A549 (cell line): ENCODE measurements around the gene CHID1. TPM values are rescaled to one million over a fixed set of nuclear protein-coding genes. Genes with fewer than 3 reads are reported as not detected.

Experiments used
- ATAC-seq, 2 experiments: fragments of 200-7000 bp in 1 of 2; fragments of >200 bp in 1 of 2; cut with Nextera tagmentation in 1 of 2; cut with Tn5 transposase in 1 of 2; 3 replicates each; pipeline versions ENCODE4 v1.8.0 to v1.9.1; 2018 to 2020; ENCODE audit warnings: mild to moderate bottlenecking in 1 of 2, moderate library complexity in 1 of 2
- CTCF ChIA-PET: fragments of 300-600 bp; sonication (Branson Sonifier 250); formaldehyde crosslinking; extraction: SDS; loops from one replicate; lab custom pipeline; 2021; ENCODE audit warnings: antibody characterized with exemption, inconsistent platforms; lab: Yijun Ruan, JAX
- POLR2A ChIA-PET: fragments of 350-600 bp; formaldehyde crosslinking; extraction: SDS; loops from one replicate; lab custom pipeline; 2021; ENCODE audit warnings: antibody characterized with exemption, inconsistent platforms; lab: Yijun Ruan, JAX
- DNase-seq, 2 experiments: peaks; one replicate each; pipeline versions ENCODE4 v3.0.0 to v3.0.0-alpha.2; 2011 to 2016; ENCODE audit warnings: low read depth in 1 of 2, low spot score in 1 of 2
- FAIRE-seq: peaks from 2 replicates; lab custom pipeline; 2011; peaks lifted over from hg19 to GRCh38; lab: Jason Lieb, UNC
- H3K27ac ChIP-seq, 2 experiments: fragments of >200 bp; sonication (Bioruptor Twin); formaldehyde crosslinking; 3 replicates each; pipeline ENCODE4 v1.5.1; 2016 to 2017
- H3K4me1 ChIP-seq: fragments of >200 bp; sonication (Bioruptor Twin); formaldehyde crosslinking; 3 replicates; pipeline ENCODE4 v1.6.1; 2016
- H3K4me2 ChIP-seq: fragments of >200 bp; sonication (Bioruptor Twin); formaldehyde crosslinking; 3 replicates; pipeline ENCODE4 v1.6.1; 2016
- H3K4me3 ChIP-seq: fragments of >200 bp; sonication (Bioruptor Twin); formaldehyde crosslinking; 3 replicates; pipeline ENCODE4 v1.5.1; 2016
- H3K9me3 ChIP-seq: fragments of >200 bp; sonication (Bioruptor Twin); formaldehyde crosslinking; 3 replicates; pipeline ENCODE4 v1.6.1; 2016
- CTCF ChIP-seq: fragments of >200 bp; sonication (Bioruptor Twin); formaldehyde crosslinking; IDR thresholded peaks from 3 replicates; pipeline ENCODE4 v1.5.1; 2016
- EHMT2 ChIP-seq: fragments of 200-600 bp; sonication (generic); IDR thresholded peaks from 2 replicates; pipeline ENCODE4 v1.6.1; 2016; ENCODE audit warnings: antibody characterized with exemption, low read depth, mild to moderate bottlenecking, moderate library complexity
- FOSB ChIP-seq: fragments of 250-450 bp; sonication (Bioruptor Pico); IDR thresholded peaks from 2 replicates; pipeline ENCODE4 v1.5.0; 2020; ENCODE audit warnings: mild to moderate bottlenecking, moderate library complexity
- FOSL2 ChIP-seq, 2 experiments: fragments of 450-650 bp in 1 of 2; fragments of >200 bp in 1 of 2; sonication (Bioruptor Twin) in 1 of 2; formaldehyde crosslinking; IDR thresholded peaks; 2 replicates each; pipeline versions ENCODE4 v1.5.0 to v1.6.1; 2016 to 2020; ENCODE audit warnings: mild to moderate bottlenecking in 1 of 2, moderate library complexity in 1 of 2
- MAZ ChIP-seq: fragments of 150-350 bp; IDR thresholded peaks from 2 replicates; pipeline ENCODE4 v1.6.1; 2014; ENCODE audit warnings: antibody characterized with exemption, low read depth, low read length, borderline replicate concordance
- NPAS2 ChIP-seq: fragments of 250-450 bp; sonication (Bioruptor Pico); IDR thresholded peaks from 2 replicates; pipeline ENCODE4 v1.8.0; 2022; ENCODE audit warnings: mild to moderate bottlenecking, moderate library complexity, borderline replicate concordance
- RAD21 ChIP-seq, 2 experiments: fragments of >200 bp in 1 of 2; sonication (Bioruptor Twin) in 1 of 2; formaldehyde crosslinking in 1 of 2; IDR thresholded peaks in 1 of 2; conservative IDR thresholded peaks in 1 of 2; 2 replicates in 1 of 2; 3 replicates in 1 of 2; pipeline ENCODE4 v1.6.1; 2012 to 2018; ENCODE audit warnings: inconsistent platforms in 1 of 2
- SMC3 ChIP-seq: fragments of >200 bp; sonication (Bioruptor Twin); formaldehyde crosslinking; IDR thresholded peaks from 3 replicates; pipeline ENCODE4 v1.6.1; 2018; ENCODE audit warnings: inconsistent platforms
- WGBS: methylation state at CpG from one replicate; pipeline ENCODE4 v1.1.6; 2017; ENCODE audit errors: missing lambda C conversion rate; 5-methylcytosine and 5-hydroxymethylcytosine counted together
- polyA plus RNA-seq, 4 experiments: library from polyadenylated mRNA; depleted of rRNA in 3 of 4; stranded (reverse); fragments of >200 nt; fragmentation: RNase III in 1 of 4; extraction: RNeasy Plus Mini Kit Qiagen cat#74134 plus additional on column Dnase treatment in 1 of 4; gene quantifications; 2 replicates in 3 of 4; 3 replicates in 1 of 4; pipeline ENCODE4 v1.2.3, GENCODE V29; 2011 to 2017
- TF ChIP-seq, protein P1 (sequence below): IDR thresholded peaks from 2 replicates; pipeline ENCODE4 v1.6.1; 2012
- TF ChIP-seq, protein P2 (sequence below): fragments of 200-600 bp; sonication (generic); IDR thresholded peaks from 2 replicates; pipeline ENCODE4 v1.6.1; 2016; ENCODE audit warnings: antibody characterized with exemption, mild to moderate bottlenecking, moderate library complexity
- TF ChIP-seq, protein P3 (sequence below): fragments of >200 bp; sonication (Bioruptor Twin); formaldehyde crosslinking; IDR thresholded peaks from 2 replicates; pipeline ENCODE4 v1.6.1; 2016

The CHID1 gene
- polyA plus RNA-seq, 2 of the 4 experiments (the other 2 are of a cell fraction) = 53.8 to 70.6 TPM

DNA sequence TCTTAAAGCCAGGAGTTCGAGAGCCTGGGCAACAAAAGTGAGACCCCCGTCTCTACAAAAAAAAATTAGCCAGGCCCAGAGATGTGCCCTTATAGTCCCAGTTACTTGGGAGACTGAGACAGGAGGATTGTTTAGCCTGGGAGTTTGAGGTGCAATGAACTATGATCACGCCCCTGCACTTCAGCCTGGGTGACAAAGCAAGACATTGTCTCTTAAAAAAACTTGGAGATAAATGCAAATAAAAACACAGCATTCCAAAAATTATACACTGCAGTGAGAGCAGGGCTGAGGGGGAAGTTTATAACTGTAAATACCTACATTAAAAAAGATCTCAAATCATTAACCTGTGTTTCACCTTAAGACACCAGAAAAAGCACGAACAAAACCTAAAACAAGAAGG is 37.1 kb upstream of the CHID1 start (continued):
- TF ChIP-seq, protein P1, sequence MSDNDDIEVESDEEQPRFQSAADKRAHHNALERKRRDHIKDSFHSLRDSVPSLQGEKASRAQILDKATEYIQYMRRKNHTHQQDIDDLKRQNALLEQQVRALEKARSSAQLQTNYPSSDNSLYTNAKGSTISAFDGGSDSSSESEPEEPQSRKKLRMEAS = no peak
- TF ChIP-seq FOSL2 (IDR thresholded peaks at IDR 0.05) = no peak
- TF ChIP-seq FOSL2 (CRISPR knock-in tag; IDR thresholded peaks at IDR 0.05) = no peak
- TF ChIP-seq, protein P2, sequence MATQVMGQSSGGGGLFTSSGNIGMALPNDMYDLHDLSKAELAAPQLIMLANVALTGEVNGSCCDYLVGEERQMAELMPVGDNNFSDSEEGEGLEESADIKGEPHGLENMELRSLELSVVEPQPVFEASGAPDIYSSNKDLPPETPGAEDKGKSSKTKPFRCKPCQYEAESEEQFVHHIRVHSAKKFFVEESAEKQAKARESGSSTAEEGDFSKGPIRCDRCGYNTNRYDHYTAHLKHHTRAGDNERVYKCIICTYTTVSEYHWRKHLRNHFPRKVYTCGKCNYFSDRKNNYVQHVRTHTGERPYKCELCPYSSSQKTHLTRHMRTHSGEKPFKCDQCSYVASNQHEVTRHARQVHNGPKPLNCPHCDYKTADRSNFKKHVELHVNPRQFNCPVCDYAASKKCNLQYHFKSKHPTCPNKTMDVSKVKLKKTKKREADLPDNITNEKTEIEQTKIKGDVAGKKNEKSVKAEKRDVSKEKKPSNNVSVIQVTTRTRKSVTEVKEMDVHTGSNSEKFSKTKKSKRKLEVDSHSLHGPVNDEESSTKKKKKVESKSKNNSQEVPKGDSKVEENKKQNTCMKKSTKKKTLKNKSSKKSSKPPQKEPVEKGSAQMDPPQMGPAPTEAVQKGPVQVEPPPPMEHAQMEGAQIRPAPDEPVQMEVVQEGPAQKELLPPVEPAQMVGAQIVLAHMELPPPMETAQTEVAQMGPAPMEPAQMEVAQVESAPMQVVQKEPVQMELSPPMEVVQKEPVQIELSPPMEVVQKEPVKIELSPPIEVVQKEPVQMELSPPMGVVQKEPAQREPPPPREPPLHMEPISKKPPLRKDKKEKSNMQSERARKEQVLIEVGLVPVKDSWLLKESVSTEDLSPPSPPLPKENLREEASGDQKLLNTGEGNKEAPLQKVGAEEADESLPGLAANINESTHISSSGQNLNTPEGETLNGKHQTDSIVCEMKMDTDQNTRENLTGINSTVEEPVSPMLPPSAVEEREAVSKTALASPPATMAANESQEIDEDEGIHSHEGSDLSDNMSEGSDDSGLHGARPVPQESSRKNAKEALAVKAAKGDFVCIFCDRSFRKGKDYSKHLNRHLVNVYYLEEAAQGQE = no peak
- no peak for TF ChIP-seq NPAS2 (CRISPR knock-in tag)
- TF ChIP-seq SMC3 = no peak

- no peak overlapping the region for H3K4me2 ChIP-seq
- H3K4me1 ChIP-seq = peaks cover 40% of the 10 kb centered on the region
- no peak overlapping the region for H3K27ac ChIP-seq
- H3K4me3 ChIP-seq = no peak overlapping the region
- DNase-seq (peak in 1 of 2 experiments; percentile 27), ATAC-seq (peak in 1 of 2 experiments; percentile 36; a peak in 3 of 6 replicates), FAIRE-seq (no peak)
- WGBS = 78% methylated on average over 9 of the region's 9 CpGs
- ChIA-PET CTCF (interaction anchor here (1.9 to 2.7 kb wide), 3 partner anchors 11 to 105 kb away, joined by 5 to 9 read pairs (median 8); no protein-coding TSS in a partner anchor), POLR2A (no interaction called here)
- TF ChIP-seq FOSB (CRISPR knock-in tag) (no peak), MAZ (no peak), EHMT2 (no peak)
- peaks cover 12% of the 10 kb centered on the region for H3K9me3 ChIP-seq
Observed at GRCh38 chr11:945986-946385, 35.4 kb upstream of the CHID1 start.

DNA sequence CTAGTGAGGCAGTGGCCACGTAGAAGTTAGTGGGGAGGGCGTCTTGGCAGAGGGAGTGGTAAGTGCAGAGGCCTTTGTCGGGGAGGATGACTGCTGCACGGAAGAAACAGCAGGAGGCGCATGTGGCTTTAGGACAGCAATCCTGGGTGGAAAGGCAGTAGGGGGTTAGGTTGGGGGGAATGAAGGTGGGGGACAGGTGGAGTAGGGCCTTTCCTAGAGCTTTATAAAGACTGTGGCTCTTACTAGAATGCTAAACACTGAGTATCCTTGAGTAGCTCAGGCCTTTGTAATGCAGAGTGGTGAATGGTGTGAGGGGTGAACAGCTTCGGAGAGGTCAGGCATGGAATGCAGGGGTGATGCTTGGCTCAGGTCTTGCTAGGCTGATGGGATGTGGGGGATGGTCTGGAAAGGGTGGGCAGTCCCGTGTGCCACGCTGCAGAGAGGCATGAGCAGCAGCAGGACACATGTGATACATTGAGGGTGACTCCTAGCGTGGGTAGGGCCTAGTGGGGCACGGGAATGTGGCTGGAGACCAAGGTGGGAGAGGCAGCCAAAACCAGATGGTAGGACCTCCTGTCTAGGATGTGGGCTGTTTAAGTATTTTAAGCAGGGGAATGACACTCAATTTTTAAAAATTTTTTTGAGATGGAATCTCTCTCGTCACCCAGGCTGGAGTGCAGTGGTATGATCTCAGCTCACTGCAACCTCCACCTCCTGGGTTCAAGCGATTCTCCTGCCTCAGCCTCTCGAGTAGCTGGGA is 34.3 kb upstream of the CHID1 start:
- CTCF ChIA-PET = interaction anchor here (0.7 to 2.7 kb wide), 7 partner anchors 8 to 106 kb away, joined by 3 to 9 read pairs (median 3); no protein-coding TSS in a partner anchor
- Histone ChIP-seq H3K4me3 (no peak overlapping the region), H3K4me2 (no peak overlapping the region), H3K9me3 (peaks cover 9% of the 10 kb centered on the region), H3K27ac (peak overlapping the region; percentile 45 to 89; a peak in 5 of 6 replicates), H3K4me1 (peaks cover 47% of the 10 kb centered on the region)
- POLR2A ChIA-PET = no interaction called here
- WGBS = 76% methylated on average over 13 of the region's 13 CpGs
- ATAC-seq (peak; percentile 63 to 69; a peak in 4 of 6 replicates), DNase-seq (peak in 1 of 2 experiments; percentile 39), FAIRE-seq (no peak)
- peak; percentile 34 to 38; a peak in 4 of 5 replicates for TF ChIP-seq RAD21 (conservative IDR thresholded peaks at IDR 0.05 in 1 of 2, IDR thresholded peaks at IDR 0.05 in 1 of 2)
- TF ChIP-seq, protein P3, sequence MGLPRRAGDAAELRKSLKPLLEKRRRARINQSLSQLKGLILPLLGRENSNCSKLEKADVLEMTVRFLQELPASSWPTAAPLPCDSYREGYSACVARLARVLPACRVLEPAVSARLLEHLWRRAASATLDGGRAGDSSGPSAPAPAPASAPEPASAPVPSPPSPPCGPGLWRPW = no peak
- 0 out of 3 replicates have a peak, but pooled peaks have one; percentile 10 for TF ChIP-seq SMC3
- peak; percentile 16; the same call in 1 of the 3 replicates for TF ChIP-seq CTCF
